ENCODE results near the gene FOXR1.

The FOXR1 gene

GRCh38 chr11:118971646-118972045 lies at the start of gene FOXR1:
Gene FOXR1, plus strand, starts transcription at chr11:118971761. Its CDS starts 171 bp downstream, at chr11:118971932.
- no peak for DNase-seq (ENCODE audit: low read depth in 2 of 2)

- no peak for DNase-seq (ENCODE audit: low read depth in 2 of 2)
These were observed 49.4 kb upstream of the FOXR1 start for GRCh38 chr11:118921929-118922744.

- no peak for DNase-seq (ENCODE audit: low read depth in 2 of 2)
These were observed 48.6 kb upstream of the FOXR1 start for GRCh38 chr11:118922745-118923627.

- DNase-seq (ENCODE audit: low read depth in 2 of 2) = no peak
These were observed 47.6 kb upstream of the FOXR1 start for GRCh38 chr11:118923721-118924587.

- DNase-seq (ENCODE audit: low read depth in 2 of 2) = no peak
These were observed 46.7 kb upstream of the FOXR1 start for GRCh38 chr11:118924591-118925585.

- DNase-seq (ENCODE audit: low read depth in 2 of 2) = no peak
These were observed 43.9 kb upstream of the FOXR1 start for GRCh38 chr11:118927554-118928100.

- DNase-seq (ENCODE audit: low read depth in 2 of 2) = peak; percentile 83 to 85
These were observed 43.3 kb upstream of the FOXR1 start for GRCh38 chr11:118928101-118928869.

GRCh38 chr11:118928870-118929500 lies 42.6 kb upstream of the FOXR1 start:
- no peak for DNase-seq (ENCODE audit: low read depth in 2 of 2)

- DNase-seq (ENCODE audit: low read depth in 2 of 2) = peak in 1 of 2 donors; percentile 54
These were observed 42.0 kb upstream of the FOXR1 start for GRCh38 chr11:118929501-118930093.

- DNase-seq (ENCODE audit: low read depth in 2 of 2) = peak; percentile 70 to 75
These were observed 41.4 kb upstream of the FOXR1 start for GRCh38 chr11:118930094-118930712.

GRCh38 chr11:118931571-118931970 lies 40.0 kb upstream of the FOXR1 start:
- DNase-seq (ENCODE audit: low read depth in 2 of 2) = no peak

- DNase-seq (ENCODE audit: low read depth in 2 of 2) = no peak
These were observed 38.1 kb upstream of the FOXR1 start for GRCh38 chr11:118933486-118933885.

GRCh38 chr11:118935376-118935775 lies 36.2 kb upstream of the FOXR1 start:
- no peak for DNase-seq (ENCODE audit: low read depth in 2 of 2)

GRCh38 chr11:118938491-118939403 lies 32.8 kb upstream of the FOXR1 start:
- DNase-seq (ENCODE audit: low read depth in 2 of 2) = no peak

GRCh38 chr11:118939404-118939915 lies 32.1 kb upstream of the FOXR1 start:
- DNase-seq (ENCODE audit: low read depth in 2 of 2) = no peak

- DNase-seq (ENCODE audit: low read depth in 2 of 2) = no peak
These were observed 31.5 kb upstream of the FOXR1 start for GRCh38 chr11:118939953-118940598.
